SK-N-SH treated with all-trans-retinoic acid at 6 μM for 48 hours (cell line): ENCODE results near the gene GATA6.

Source experiments
- ATAC-seq: fragments of 200-7000 bp; cut with Tn5 transposase; 3 replicates; pipeline ENCODE4 v1.9.1; 2020; ENCODE audit warnings: mild to moderate bottlenecking, moderate library complexity
- ARNTL ChIP-seq: fragments of 450-650 bp; formaldehyde crosslinking; IDR thresholded peaks from 2 replicates; pipeline ENCODE4 v1.5.0; 2020; ENCODE audit warnings: low read depth, mild to moderate bottlenecking, moderate library complexity, borderline replicate concordance
- BACH2 ChIP-seq: fragments of 250-450 bp; sonication (Bioruptor Pico); IDR thresholded peaks from 2 replicates; pipeline ENCODE4 v1.9.0; 2021; ENCODE audit warnings: mild to moderate bottlenecking, borderline replicate concordance
- CSDC2 ChIP-seq: fragments of 250-450 bp; sonication (Bioruptor Pico); IDR thresholded peaks from 2 replicates; pipeline ENCODE4 v1.5.0; 2020; ENCODE audit warnings: mild to moderate bottlenecking, moderate library complexity
- ESRRG ChIP-seq: fragments of 250-450 bp; sonication (Bioruptor Pico); IDR thresholded peaks from 2 replicates; pipeline ENCODE4 v1.6.1; 2021; ENCODE audit warnings: mild to moderate bottlenecking
- ISL1 ChIP-seq: fragments of 250-450 bp; sonication (Bioruptor Pico); IDR thresholded peaks from 2 replicates; pipeline ENCODE4 v2.1.2; 2022; ENCODE audit warnings: mild to moderate bottlenecking, moderate library complexity
- OSR1 ChIP-seq: fragments of 250-450 bp; sonication (Bioruptor Pico); IDR thresholded peaks from 2 replicates; pipeline ENCODE4 v1.8.0; 2022; ENCODE audit warnings: moderate library complexity, mild to moderate bottlenecking, inconsistent platforms
- RARB ChIP-seq: fragments of 250-450 bp; sonication (Bioruptor Pico); IDR thresholded peaks from 2 replicates; pipeline ENCODE4 v1.8.0; 2021; ENCODE audit warnings: mild to moderate bottlenecking, moderate library complexity
- SNAI2 ChIP-seq: fragments of 250-450 bp; sonication (Bioruptor Pico); IDR thresholded peaks from 2 replicates; pipeline ENCODE4 v1.5.0; 2020; ENCODE audit warnings: mild to moderate bottlenecking, moderate library complexity
- TCF4 ChIP-seq: fragments of 250-450 bp; sonication (Bioruptor Pico); IDR thresholded peaks from 2 replicates; pipeline ENCODE4 v1.8.0; 2021; ENCODE audit warnings: mild to moderate bottlenecking, moderate library complexity, borderline replicate concordance
- ZC3H10 ChIP-seq: fragments of 250-450 bp; sonication (Bioruptor Pico); IDR thresholded peaks from 2 replicates; pipeline ENCODE4 v1.5.1; 2021; ENCODE audit warnings: mild to moderate bottlenecking, moderate library complexity
- ZFP3 ChIP-seq: fragments of 250-450 bp; sonication (Bioruptor Pico); IDR thresholded peaks from 2 replicates; pipeline ENCODE4 v1.5.0; 2020; ENCODE audit warnings: mild to moderate bottlenecking, moderate library complexity
- ZNF565 ChIP-seq: fragments of 450-650 bp; formaldehyde crosslinking; conservative IDR thresholded peaks from 2 replicates; pipeline ENCODE4 v1.5.0; 2020; ENCODE audit warnings: low read depth, mild to moderate bottlenecking, moderate library complexity
- ZNF70 ChIP-seq: fragments of 450-650 bp; formaldehyde crosslinking; IDR thresholded peaks from 2 replicates; pipeline ENCODE4 v1.5.0; 2020; ENCODE audit warnings: mild to moderate bottlenecking, moderate library complexity
- ZNF8 ChIP-seq: fragments of 450-650 bp; formaldehyde crosslinking; IDR thresholded peaks from 2 replicates; pipeline ENCODE4 v1.5.0; 2020; ENCODE audit warnings: mild to moderate bottlenecking, moderate library complexity
- TF ChIP-seq, protein P1 (sequence below): fragments of 250-450 bp; sonication (Bioruptor Pico); IDR thresholded peaks from 2 replicates; pipeline ENCODE4 v1.8.0; 2020; ENCODE audit warnings: mild to moderate bottlenecking, moderate library complexity, borderline replicate concordance
- TF ChIP-seq, protein P2 (sequence below): fragments of 250-450 bp; sonication (Bioruptor Pico); IDR thresholded peaks from 2 replicates; pipeline ENCODE4 v1.5.1; 2020; ENCODE audit warnings: low read depth, mild to moderate bottlenecking, moderate library complexity
- TF ChIP-seq, protein P3 (sequence below): fragments of 250-450 bp; sonication (Bioruptor Pico); IDR thresholded peaks from 2 replicates; pipeline ENCODE4 v1.5.0; 2020; ENCODE audit warnings: mild to moderate bottlenecking, moderate library complexity
- TF ChIP-seq, protein P4 (sequence below): fragments of 250-450 bp; sonication (Bioruptor Pico); IDR thresholded peaks from 2 replicates; pipeline ENCODE4 v1.8.0; 2021; ENCODE audit warnings: low read depth, mild to moderate bottlenecking, moderate library complexity, borderline replicate concordance
- TF ChIP-seq, protein P5 (sequence below): fragments of 250-450 bp; sonication (Bioruptor Pico); IDR thresholded peaks from 2 replicates; pipeline ENCODE4 v1.5.1; 2021; ENCODE audit warnings: mild to moderate bottlenecking, moderate library complexity

Gene GATA6

DNA sequence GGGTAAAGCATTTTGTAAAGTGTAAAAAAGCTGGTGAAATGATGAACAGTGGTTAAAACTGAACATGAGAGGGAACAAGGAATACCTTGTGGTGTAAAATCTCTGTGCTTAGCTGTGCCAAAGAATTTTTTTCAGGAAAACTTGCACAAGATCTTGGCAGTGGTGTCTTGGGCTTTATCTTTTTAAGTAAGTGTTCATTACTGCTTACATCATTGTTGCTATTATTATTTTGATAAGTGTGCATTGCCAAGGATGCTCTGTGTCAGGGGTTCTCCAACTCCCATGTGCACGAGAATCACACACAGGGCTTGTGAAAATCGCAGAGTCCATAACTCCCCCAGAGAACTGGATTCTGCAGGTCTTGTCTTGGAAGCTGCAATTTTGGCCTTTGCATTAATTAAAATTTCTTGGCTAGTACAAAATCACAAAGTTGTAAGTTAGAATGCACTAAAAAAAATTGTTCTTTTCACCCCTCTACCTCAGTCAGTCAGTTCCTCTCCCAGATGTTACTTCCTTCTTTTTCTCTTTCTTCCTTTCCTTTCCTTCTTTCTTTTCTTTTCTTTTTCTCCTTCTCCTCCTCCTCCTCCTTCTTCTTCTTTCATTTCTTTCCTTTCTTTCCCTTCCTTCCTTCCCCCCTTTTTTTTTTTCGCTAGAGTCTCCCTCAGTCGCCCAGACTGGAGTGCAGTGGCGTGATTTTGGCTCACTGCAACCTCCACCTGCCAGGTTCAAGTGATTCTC, 37.8 kb downstream of the GATA6 start:
- TF ChIP-seq ISL1 (CRISPR knock-in tag): no peak
- no peak for TF ChIP-seq ZNF8
- TF ChIP-seq CSDC2 (CRISPR knock-in tag): no peak
- TF ChIP-seq, protein P1, sequence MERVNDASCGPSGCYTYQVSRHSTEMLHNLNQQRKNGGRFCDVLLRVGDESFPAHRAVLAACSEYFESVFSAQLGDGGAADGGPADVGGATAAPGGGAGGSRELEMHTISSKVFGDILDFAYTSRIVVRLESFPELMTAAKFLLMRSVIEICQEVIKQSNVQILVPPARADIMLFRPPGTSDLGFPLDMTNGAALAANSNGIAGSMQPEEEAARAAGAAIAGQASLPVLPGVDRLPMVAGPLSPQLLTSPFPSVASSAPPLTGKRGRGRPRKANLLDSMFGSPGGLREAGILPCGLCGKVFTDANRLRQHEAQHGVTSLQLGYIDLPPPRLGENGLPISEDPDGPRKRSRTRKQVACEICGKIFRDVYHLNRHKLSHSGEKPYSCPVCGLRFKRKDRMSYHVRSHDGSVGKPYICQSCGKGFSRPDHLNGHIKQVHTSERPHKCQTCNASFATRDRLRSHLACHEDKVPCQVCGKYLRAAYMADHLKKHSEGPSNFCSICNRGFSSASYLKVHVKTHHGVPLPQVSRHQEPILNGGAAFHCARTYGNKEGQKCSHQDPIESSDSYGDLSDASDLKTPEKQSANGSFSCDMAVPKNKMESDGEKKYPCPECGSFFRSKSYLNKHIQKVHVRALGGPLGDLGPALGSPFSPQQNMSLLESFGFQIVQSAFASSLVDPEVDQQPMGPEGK (CRISPR knock-in tag): no peak
- TF ChIP-seq, protein P2, sequence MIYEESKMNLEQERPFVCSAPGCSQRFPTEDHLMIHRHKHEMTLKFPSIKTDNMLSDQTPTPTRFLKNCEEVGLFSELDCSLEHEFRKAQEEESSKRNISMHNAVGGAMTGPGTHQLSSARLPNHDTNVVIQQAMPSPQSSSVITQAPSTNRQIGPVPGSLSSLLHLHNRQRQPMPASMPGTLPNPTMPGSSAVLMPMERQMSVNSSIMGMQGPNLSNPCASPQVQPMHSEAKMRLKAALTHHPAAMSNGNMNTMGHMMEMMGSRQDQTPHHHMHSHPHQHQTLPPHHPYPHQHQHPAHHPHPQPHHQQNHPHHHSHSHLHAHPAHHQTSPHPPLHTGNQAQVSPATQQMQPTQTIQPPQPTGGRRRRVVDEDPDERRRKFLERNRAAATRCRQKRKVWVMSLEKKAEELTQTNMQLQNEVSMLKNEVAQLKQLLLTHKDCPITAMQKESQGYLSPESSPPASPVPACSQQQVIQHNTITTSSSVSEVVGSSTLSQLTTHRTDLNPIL (CRISPR knock-in tag): no peak
- TF ChIP-seq OSR1: no peak
- TF ChIP-seq TCF4 (CRISPR knock-in tag): no peak
- TF ChIP-seq, protein P3, sequence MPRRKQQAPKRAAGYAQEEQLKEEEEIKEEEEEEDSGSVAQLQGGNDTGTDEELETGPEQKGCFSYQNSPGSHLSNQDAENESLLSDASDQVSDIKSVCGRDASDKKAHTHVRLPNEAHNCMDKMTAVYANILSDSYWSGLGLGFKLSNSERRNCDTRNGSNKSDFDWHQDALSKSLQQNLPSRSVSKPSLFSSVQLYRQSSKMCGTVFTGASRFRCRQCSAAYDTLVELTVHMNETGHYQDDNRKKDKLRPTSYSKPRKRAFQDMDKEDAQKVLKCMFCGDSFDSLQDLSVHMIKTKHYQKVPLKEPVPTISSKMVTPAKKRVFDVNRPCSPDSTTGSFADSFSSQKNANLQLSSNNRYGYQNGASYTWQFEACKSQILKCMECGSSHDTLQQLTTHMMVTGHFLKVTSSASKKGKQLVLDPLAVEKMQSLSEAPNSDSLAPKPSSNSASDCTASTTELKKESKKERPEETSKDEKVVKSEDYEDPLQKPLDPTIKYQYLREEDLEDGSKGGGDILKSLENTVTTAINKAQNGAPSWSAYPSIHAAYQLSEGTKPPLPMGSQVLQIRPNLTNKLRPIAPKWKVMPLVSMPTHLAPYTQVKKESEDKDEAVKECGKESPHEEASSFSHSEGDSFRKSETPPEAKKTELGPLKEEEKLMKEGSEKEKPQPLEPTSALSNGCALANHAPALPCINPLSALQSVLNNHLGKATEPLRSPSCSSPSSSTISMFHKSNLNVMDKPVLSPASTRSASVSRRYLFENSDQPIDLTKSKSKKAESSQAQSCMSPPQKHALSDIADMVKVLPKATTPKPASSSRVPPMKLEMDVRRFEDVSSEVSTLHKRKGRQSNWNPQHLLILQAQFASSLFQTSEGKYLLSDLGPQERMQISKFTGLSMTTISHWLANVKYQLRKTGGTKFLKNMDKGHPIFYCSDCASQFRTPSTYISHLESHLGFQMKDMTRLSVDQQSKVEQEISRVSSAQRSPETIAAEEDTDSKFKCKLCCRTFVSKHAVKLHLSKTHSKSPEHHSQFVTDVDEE: no peak
- TF ChIP-seq ZFP3 (CRISPR knock-in tag): no peak
- no peak for TF ChIP-seq RARB (CRISPR knock-in tag)
- no peak for TF ChIP-seq SNAI2 (CRISPR knock-in tag)
- TF ChIP-seq BACH2 (CRISPR knock-in tag): no peak
- TF ChIP-seq ZNF70 (CRISPR knock-in tag): no peak
- TF ChIP-seq, protein P4, sequence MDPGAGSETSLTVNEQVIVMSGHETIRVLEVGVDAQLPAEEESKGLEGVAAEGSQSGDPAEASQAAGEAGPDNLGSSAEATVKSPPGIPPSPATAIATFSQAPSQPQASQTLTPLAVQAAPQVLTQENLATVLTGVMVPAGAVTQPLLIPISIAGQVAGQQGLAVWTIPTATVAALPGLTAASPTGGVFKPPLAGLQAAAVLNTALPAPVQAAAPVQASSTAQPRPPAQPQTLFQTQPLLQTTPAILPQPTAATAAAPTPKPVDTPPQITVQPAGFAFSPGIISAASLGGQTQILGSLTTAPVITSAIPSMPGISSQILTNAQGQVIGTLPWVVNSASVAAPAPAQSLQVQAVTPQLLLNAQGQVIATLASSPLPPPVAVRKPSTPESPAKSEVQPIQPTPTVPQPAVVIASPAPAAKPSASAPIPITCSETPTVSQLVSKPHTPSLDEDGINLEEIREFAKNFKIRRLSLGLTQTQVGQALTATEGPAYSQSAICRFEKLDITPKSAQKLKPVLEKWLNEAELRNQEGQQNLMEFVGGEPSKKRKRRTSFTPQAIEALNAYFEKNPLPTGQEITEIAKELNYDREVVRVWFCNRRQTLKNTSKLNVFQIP (CRISPR knock-in tag): no peak
- TF ChIP-seq ZC3H10 (CRISPR knock-in tag): no peak
- TF ChIP-seq ESRRG (CRISPR knock-in tag): no peak
- no peak for ATAC-seq

DNA sequence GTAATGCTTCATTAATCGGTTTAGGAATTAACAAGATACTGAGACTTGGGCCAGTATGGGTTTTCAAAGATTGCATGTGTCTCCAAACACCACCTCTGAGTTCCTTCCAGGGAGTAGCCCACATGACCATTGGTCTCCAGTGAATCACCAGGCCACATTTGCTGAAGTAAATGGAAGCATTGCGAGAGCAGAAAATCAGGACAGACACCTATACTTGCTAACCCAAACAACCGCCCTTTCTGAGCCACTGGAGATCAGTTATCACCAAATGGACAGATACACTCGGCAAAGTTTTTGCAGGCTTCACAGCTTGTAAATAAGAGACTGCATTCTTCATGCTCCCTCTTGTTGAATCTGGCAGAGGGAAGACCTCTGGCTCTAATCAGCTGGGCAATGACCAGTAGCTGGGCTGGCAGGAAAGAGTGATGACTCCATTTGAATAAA, 40.9 kb downstream of the GATA6 start:
- TF ChIP-seq ZNF565 (CRISPR knock-in tag) (no peak), ARNTL (CRISPR knock-in tag) (no peak)
- TF ChIP-seq, protein P5, sequence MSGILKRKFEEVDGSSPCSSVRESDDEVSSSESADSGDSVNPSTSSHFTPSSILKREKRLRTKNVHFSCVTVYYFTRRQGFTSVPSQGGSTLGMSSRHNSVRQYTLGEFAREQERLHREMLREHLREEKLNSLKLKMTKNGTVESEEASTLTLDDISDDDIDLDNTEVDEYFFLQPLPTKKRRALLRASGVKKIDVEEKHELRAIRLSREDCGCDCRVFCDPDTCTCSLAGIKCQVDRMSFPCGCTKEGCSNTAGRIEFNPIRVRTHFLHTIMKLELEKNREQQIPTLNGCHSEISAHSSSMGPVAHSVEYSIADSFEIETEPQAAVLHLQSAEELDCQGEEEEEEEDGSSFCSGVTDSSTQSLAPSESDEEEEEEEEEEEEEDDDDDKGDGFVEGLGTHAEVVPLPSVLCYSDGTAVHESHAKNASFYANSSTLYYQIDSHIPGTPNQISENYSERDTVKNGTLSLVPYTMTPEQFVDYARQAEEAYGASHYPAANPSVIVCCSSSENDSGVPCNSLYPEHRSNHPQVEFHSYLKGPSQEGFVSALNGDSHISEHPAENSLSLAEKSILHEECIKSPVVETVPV (CRISPR knock-in tag): no peak
- ATAC-seq: no peak

DNA sequence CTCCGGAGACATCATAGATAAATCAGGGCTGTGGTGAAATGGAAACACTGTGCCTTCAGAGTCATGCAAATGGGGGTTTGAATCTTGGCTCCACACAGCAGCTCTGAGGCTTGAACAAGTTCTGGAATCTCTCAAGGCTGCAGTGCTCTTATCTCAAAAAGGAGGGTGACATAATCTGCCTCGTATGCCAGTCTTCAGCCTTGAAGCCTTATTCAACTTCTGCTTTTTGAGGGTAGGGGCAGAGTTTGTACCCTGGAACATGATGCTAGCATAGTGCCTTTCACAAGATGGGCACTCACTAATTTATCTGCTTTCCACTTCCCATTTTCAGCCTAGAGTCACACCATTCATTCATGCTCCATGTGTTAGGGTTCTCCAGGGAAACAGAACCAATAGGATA, 42.3 kb downstream of the GATA6 start:
- no peak for TF ChIP-seq ZNF70 (CRISPR knock-in tag)
- no peak for ATAC-seq

DNA sequence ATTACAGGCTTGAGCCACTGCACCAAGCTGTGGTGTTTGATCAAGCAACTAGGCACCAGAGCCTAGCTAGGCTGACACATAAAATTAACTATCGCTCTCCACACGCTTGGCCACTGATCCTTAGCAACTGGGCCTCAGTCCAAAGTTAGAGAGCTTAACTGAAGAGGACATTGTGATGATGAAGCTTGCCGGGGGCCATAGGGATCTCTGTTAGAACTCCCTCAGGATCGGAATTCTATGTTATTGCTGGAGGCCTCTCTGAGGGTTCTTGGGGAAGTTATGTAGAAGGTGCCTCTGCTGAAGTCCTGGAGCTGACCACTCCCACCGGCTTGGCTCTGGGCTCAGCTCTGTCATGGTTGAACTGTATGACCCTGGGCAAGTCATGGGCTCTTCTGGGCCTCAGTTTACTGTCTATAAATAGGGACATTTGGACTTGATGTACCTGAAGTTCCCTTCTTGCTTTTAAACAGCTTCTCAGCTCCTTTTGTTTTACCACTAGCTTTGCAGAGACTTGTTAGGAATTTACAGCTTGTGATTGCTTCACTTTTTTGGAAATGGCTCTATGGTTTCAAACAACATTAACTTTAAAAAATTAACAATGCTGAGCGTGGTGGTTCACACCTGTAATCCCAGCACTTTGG, 44.1 kb downstream of the GATA6 start:
- no peak for ATAC-seq
- TF ChIP-seq ZNF70 (CRISPR knock-in tag) (no peak), ISL1 (CRISPR knock-in tag) (no peak), ZNF565 (CRISPR knock-in tag) (no peak), CSDC2 (CRISPR knock-in tag) (no peak)
- TF ChIP-seq, protein P1 (CRISPR knock-in tag): no peak
- TF ChIP-seq, protein P4 (CRISPR knock-in tag): no peak
